Measurements from ENCODE around the gene EHD1. TPM values are rescaled to one million over a fixed set of nuclear protein-coding genes. Genes with fewer than 3 reads are reported as not detected.
A peak's percentile ranks its signal among the peaks of the same experiment; 100 is the strongest.

Gene EHD1
- total and polyA plus RNA-seq, 9 of the 15 experiments (the other 6 are each of a cell fraction or from before 2014, with no cell fraction given), result 0.46 to 65.0 (median 16.4) TPM

- FAIRE-seq (no peak), ATAC-seq (no peak), DNase-seq (ENCODE audit: extremely low read depth in 1 of 4, low spot score in 3 of 4) (no peak)
- intact Hi-C loops (cut with micrococcal nuclease), result no loop called here
- H3K27me3 ChIP-seq (ENCODE audit: control insufficient read depth in 2 of 2, insufficient read depth in 2 of 2, low read length in 2 of 2), result no peaks in the 10 kb centered on the region
- no peaks in the 10 kb centered on the region for H3K79me2 ChIP-seq (ENCODE audit: control insufficient read depth, insufficient read depth, low read length)
- peaks cover 0 to 24% of the 10 kb centered on the region in 2 experiments; a peak in 2 of 5 replicates for H3K4me1 ChIP-seq (replicated peaks in 1 of 2; ENCODE audit: control insufficient read depth in 2 of 2, insufficient read depth in 2 of 2, low read length in 2 of 2)
- ChIA-PET CTCF (ENCODE audit: low intra/inter-chr PET ratio) (interaction anchor here (0.6 kb wide), 1 partner anchor 152 kb away, joined by 3 read pairs; no protein-coding TSS in a partner anchor), POLR2A (interaction anchor here (0.9 to 1.2 kb wide), 4 partner anchors 9 to 16 kb away, joined by 3 to 5 read pairs (median 4); no protein-coding TSS in a partner anchor)
- in situ Hi-C loops (cut with MboI), result no loop called here
- BruUV-seq (replicated peaks), result no TSS peak
- 91% methylated on average over 24 of the region's 25 CpGs for whole genome bisulfite sequencing (ENCODE audit: insufficient coverage, low coverage, missing lambda C conversion rate)
- H3K9me1 ChIP-seq (ENCODE audit: control insufficient read depth, insufficient read depth, low read length), result no peaks in the 10 kb centered on the region
- peak overlapping the region in 1 of 2 experiments; percentile 4; a peak in 1 of 4 replicates for H3K9ac ChIP-seq (ENCODE audit: insufficient read depth in 1 of 2, low read depth in 2 of 2, low read length in 2 of 2)
- no peak overlapping the region for H3K4me3 ChIP-seq
- H3K36me3 ChIP-seq (ENCODE audit: control insufficient read depth, insufficient read depth, low read length), result peaks cover 83% of the 10 kb centered on the region; the same call in 2 of the 3 replicates
- H3K9me3 ChIP-seq (replicated peaks; ENCODE audit: control insufficient read depth, insufficient read depth, low read depth, low read length), result no peaks in the 10 kb centered on the region
- H4K20me1 ChIP-seq (replicated peaks; ENCODE audit: control insufficient read depth, insufficient read depth, low read length), result no peaks in the 10 kb centered on the region
- no peak overlapping the region for H2AFZ ChIP-seq (ENCODE audit: low read depth, low read length)
- no peak overlapping the region for H3K27ac ChIP-seq (ENCODE audit: extremely low read depth, low read depth, low read length)
- H3K4me2 ChIP-seq (ENCODE audit: insufficient read depth, low read length), result no peak overlapping the region
- TF ChIP-seq KLF13 (tag; IDR thresholded peaks at IDR 0.05; ENCODE audit: borderline replicate concordance, low read depth) (no peak), MTF1 (CRISPR knock-in tag; IDR thresholded peaks at IDR 0.05; ENCODE audit: borderline replicate concordance) (no peak), CC2D1A (IDR thresholded peaks at IDR 0.05) (no peak), TFE3 (CRISPR knock-in tag; IDR thresholded peaks at IDR 0.05) (no peak), ZNF263 (CRISPR knock-in tag; IDR thresholded peaks at IDR 0.05; ENCODE audit: borderline replicate concordance) (no peak), PCBP1 (IDR thresholded peaks at IDR 0.05; ENCODE audit: low read depth, low read length, poor library complexity, severe bottlenecking) (no peak), RBFOX2 (IDR thresholded peaks at IDR 0.05; ENCODE audit: low read depth, low read length) (peak; percentile 52; the same call in 1 of the 2 replicates), RBM34 (IDR thresholded peaks at IDR 0.05; ENCODE audit: borderline replicate concordance, insufficient read depth, low read length) (no peak), NBN (IDR thresholded peaks at IDR 0.05; ENCODE audit: low read depth) (no peak), GABPA (tag; conservative IDR thresholded peaks at IDR 0.05; ENCODE audit: low read depth) (no peak), CBX8 (IDR thresholded peaks at IDR 0.05; ENCODE audit: borderline replicate concordance, extremely low read depth, low read depth, low read length, poor library complexity, severe bottlenecking) (no peak), SRSF9 (IDR thresholded peaks at IDR 0.05; ENCODE audit: borderline replicate concordance, low read depth, low read length) (no peak), CAMTA2 (CRISPR knock-in tag; conservative IDR thresholded peaks at IDR 0.05) (no peak), ZNF766 (CRISPR knock-in tag; conservative IDR thresholded peaks at IDR 0.05) (no peak), POLR2G (IDR thresholded peaks at IDR 0.05; ENCODE audit: low read depth, low read length) (peak; percentile 24; the same call in 1 of the 2 replicates), XRCC4 (IDR thresholded peaks at IDR 0.05; ENCODE audit: extremely low read depth, insufficient read depth, insufficient read length) (no peak)
These were observed 27.3 kb upstream of the EHD1 start for GRCh38 chr11:64905516-64906313.

Measured in K562 (cell line).